T-helper 2 cell (primary cell): ENCODE data around the gene GABPB1.

Experiments used
- DNase-seq, 5 experiments: peaks; one replicate each; pipeline versions ENCODE4 v3.0.0 to v3.0.0-alpha.2; 2012 to 2022

GABPB1 gene

DNA sequence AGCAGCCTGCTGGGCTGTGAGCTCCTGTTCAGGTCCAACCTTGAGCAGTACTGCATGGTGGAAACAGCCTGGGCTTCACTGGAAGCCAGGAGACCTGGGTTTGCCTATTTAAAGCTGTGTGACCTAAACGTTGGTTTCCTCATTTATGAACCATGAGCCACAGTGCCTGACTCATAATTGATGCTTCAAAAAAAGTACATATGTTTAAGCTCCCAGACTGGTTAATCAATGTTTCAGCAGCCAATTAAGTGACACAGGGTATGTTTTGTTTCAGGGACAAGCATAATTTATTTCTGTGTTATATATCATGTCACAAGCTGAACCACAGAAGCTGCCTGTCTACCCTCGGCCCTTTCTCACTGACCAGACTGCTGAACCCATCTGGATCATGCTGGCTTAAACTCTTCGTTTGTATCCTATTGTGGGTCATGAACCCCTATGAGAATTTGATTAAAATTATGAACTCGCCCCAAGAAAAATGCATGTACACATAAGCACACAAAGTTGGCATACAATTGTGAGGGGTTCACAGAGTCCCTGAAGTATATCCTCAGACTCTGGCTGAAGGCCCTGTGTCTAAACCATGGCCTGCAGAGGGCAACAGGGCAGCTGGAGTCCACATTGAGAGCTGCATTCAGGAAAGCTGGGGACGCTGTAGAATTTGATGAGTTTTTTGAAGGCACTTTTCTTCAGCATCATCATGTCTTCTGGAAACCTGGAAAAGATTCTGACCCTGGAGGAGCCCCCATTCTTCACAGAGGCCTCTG is 113.1 kb downstream of the GABPB1 start:
- DNase-seq, result no peak

GRCh38 chr15:50238255-50238654 is 116.7 kb downstream of the GABPB1 start:
- no peak for DNase-seq

GRCh38 chr15:50236433-50236832 is 118.6 kb downstream of the GABPB1 start:
- DNase-seq, result no peak

GRCh38 chr15:50235794-50236193 is 119.2 kb downstream of the GABPB1 start:
- DNase-seq, result no peak

DNA sequence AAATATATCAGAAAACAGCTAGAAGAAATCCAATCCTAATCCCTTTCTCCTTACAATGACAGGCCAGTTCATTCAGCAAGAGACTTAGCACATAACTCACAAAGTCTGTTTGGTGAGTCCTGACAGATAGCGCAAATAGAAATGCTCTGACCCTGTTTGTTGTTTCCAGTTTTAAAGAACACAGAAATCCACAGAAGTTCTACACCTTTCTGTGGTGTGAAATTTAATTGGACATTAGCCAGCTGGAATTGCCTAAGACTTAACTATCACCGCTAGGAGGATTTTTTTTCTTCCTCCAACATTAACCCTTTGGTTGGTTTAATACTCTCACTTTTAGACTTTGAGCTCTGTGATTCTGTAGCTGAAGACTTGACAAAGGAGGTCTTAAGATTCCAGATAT is 120.2 kb downstream of the GABPB1 start:
- no peak for DNase-seq

DNA sequence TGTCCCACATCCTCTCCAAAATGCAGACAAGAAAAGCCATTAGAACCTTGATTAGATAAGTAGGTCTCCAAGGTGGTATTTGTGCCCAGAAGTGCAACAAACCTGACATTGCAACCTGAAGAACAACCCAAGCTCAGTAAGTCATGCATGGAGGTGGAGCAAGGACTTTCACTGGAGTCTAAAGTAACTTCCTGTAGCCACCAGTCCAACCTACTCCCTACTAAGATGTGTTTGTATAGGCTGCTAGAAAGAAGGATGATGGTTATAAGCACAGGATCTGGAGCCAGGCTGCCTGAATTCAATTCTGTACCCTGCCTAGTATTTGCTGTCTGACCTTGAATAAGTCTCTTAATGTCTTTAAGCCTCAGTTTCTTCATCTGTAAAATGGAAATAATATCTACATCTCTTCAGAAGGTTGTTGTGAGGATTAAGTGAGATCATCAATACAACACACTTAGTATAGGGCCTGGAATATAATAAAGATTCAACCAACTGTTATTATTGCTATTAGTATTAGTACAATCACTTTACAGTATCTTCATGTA is 121.7 kb downstream of the GABPB1 start:
- no peak for DNase-seq

- DNase-seq, result no peak
Observed at GRCh38 chr15:50232791-50233190, 122.2 kb downstream of the GABPB1 start.

DNA sequence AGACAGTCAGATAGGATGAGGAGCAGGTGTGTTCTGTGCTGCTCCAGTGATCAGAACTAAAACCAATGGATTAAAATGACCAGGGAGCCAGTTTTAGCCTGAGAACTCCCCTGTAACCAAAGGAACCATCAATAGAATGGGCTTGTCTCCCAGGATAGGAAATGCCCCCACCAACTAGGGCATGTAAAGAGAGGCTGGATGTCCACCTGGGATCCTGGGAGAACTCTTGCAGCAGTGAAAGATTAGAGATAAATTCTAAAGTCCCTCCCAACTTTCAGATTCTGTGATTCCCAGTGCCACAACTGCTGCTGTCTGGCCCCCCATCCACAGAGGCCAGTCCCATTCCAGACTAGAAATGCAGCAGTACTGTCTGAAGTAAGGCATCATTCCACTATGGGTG is 123.2 kb downstream of the GABPB1 start:
- no peak for DNase-seq

DNA sequence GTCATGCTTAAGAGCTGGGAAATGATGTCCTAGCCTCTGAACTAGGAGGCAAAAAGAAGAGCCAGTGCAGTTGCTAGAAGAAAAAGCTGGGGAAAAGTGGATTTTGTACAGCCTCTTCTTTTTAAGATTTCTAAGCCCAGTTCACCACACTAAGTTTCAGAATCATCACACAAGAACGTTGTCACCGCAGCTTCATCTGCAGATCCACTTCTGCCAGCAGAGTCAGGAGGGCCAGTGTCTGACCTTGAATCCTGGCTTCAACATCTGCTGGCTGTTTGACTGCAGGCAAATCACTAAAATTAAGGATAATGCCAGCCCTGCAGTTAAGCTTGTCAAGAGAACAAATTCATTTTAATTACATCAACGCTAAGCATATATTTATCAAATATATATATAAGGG is 125.7 kb downstream of the GABPB1 start:
- DNase-seq, result no peak

DNA sequence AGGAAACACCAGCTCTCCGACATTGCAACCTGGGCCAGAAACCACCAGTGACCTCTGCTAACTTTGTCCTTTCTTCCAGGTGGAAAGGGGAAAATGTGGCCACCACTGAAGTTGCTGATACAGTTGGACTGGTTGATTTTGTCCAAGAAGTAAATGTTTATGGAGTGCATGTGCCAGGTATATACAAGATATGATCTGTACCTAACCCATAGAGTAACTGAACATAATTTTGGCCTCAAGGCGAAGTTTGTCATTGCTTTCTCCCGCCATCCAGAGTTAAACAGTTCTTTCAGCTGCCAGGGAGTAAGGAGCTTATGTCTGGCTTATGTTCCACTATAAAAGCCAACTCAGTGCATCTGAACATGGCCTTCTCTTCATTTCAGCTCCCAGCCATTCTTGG is 126.1 kb downstream of the GABPB1 start:
- no peak for DNase-seq

DNA sequence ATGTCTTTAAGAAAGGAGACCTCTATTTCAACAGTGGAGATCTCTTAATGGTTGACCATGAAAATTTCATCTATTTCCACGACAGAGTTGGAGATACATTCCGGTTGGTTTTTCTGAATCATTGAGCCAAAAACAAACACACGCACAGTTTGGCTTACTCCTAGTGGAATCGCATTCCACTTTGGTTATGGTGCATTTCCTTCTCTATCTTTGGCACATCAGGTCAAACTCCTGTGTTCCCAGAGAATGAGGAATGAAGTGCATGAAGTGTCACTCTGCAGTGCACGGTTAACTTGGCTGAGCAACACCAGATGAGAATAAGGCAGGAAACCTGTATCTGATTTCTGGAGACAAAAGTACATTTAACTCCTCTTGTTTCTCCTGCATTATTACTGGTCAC is 127.9 kb downstream of the GABPB1 start:
- no peak for DNase-seq

DNA sequence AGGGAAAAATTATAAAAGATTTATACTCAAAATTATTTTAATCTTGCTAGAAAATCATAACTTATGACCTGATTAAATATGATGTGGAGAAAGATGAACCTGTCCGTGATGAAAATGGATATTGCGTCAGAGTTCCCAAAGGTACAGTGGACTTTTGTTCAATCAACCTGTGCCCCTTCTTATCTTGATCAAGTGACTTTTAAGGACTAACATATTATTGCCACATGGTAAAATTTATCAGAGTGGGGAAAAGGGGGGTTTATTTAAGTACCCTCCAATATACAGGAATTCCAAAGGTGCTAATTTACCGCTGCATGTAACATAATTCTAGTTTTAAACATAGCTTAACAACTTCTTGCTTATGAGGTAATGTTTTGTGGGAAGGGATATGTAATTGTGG is 129.1 kb downstream of the GABPB1 start:
- no peak for DNase-seq
